Neural cell (in vitro differentiated cells): ENCODE data around the gene HSDL2. TPM values are rescaled to one million over a fixed set of nuclear protein-coding genes. Genes with fewer than 3 reads are reported as not detected.
"Not testable (repeated sequence)": the region's sequence is repeated elsewhere in the genome, so short reads cannot be mapped to it uniquely, and the experiment has no call there.

ENCODE experiments used
- H2AFZ ChIP-seq: fragments of 200-600, 300-800 bp; sonication (generic), shearing (Covaris generic); 2 replicates; pipeline ENCODE4 v1.6.0; 2014; ENCODE audit warnings: low read depth, mild to moderate bottlenecking, antibody characterized with exemption, low read length, moderate library complexity
- H3F3A ChIP-seq: fragments of 200-600 bp; shearing (Covaris generic); 2 replicates; pipeline ENCODE4 v1.6.1; 2016; ENCODE audit warnings: mild to moderate bottlenecking, moderate library complexity, mixed read lengths, antibody characterized with exemption, low read length; ENCODE audit not compliant: insufficient read depth, poor library complexity, severe bottlenecking
- H3K27ac ChIP-seq: fragments of 200-600, 300-800 bp; sonication (generic), shearing (Covaris generic); 2 replicates; pipeline ENCODE4 v1.5.1; 2014; ENCODE audit warnings: mild to moderate bottlenecking, low read length, moderate library complexity
- H3K27me3 ChIP-seq: fragments of 300-800, 200-600 bp; sonication (generic), shearing (Covaris generic); 2 replicates; pipeline ENCODE4 v1.6.0; 2014; ENCODE audit warnings: mild to moderate bottlenecking, low read depth, low read length, moderate library complexity; ENCODE audit not compliant: insufficient read depth
- H3K36me3 ChIP-seq: fragments of 300-800, 200-600 bp; sonication (generic), shearing (Covaris generic); 2 replicates; pipeline ENCODE4 v1.5.1; 2014; ENCODE audit warnings: mild to moderate bottlenecking, antibody characterized with exemption, low read length, moderate library complexity; ENCODE audit not compliant: insufficient read depth
- H3K4me2 ChIP-seq: fragments of 300-800, 200-600 bp; sonication (generic), shearing (Covaris generic); 2 replicates; pipeline ENCODE4 v1.6.0; 2014; ENCODE audit warnings: mild to moderate bottlenecking, low read length
- H3K4me3 ChIP-seq: fragments of 300-800, 200-600 bp; sonication (generic), shearing (Covaris generic); 2 replicates; pipeline ENCODE4 v1.5.1; 2014; ENCODE audit warnings: mild to moderate bottlenecking, low read length, moderate library complexity
- H3K79me2 ChIP-seq: fragments of 200-600 bp; shearing (Covaris generic); replicated peaks from 2 replicates; pipeline ENCODE4 v1.6.0; 2014; ENCODE audit warnings: mild to moderate bottlenecking, low read length, moderate library complexity; ENCODE audit not compliant: insufficient read depth
- H3K9ac ChIP-seq: fragments of 300-800, 200-600 bp; sonication (generic), shearing (Covaris generic); 2 replicates; pipeline ENCODE4 v1.6.1; 2016; ENCODE audit warnings: mild to moderate bottlenecking, low read length, mixed read lengths
- H3K9me2 ChIP-seq: fragments of 200-600 bp; shearing (Covaris generic); 2 replicates; pipeline ENCODE4 v1.6.1; 2016; ENCODE audit warnings: mild to moderate bottlenecking, low read length, mixed read lengths; ENCODE audit not compliant: insufficient read depth
- H3K9me3 ChIP-seq: fragments of 200-600, 300-800 bp; sonication (generic), shearing (Covaris generic); 2 replicates; pipeline ENCODE4 v1.6.1; 2016; ENCODE audit warnings: mild to moderate bottlenecking, mixed run types, low read length, moderate library complexity, mixed read lengths
- H4K20me1 ChIP-seq: fragments of 200-600 bp; shearing (Covaris generic); 2 replicates; pipeline ENCODE4 v1.6.1; 2016; ENCODE audit warnings: mild to moderate bottlenecking, mixed run types; ENCODE audit not compliant: insufficient read depth
- CTCF ChIP-seq: fragments of 450-650 bp; IDR thresholded peaks from 2 replicates; pipeline ENCODE4 v1.5.1; 2014; ENCODE audit warnings: antibody characterized with exemption, mild to moderate bottlenecking, moderate library complexity; ENCODE audit not compliant: poor library complexity, severe bottlenecking
- EP300 ChIP-seq: fragments of 450-650 bp; conservative IDR thresholded peaks from 2 replicates; pipeline ENCODE4 v1.6.1; 2014; ENCODE audit warnings: antibody characterized with exemption, mild to moderate bottlenecking, moderate library complexity; ENCODE audit not compliant: poor library complexity, severe bottlenecking
- EZH2 ChIP-seq: fragments of 200-600, 300-800 bp; shearing (Covaris generic), sonication (generic); IDR thresholded peaks from 2 replicates; pipeline ENCODE4 v1.6.1; 2014; ENCODE audit warnings: antibody characterized with exemption, low read length, borderline replicate concordance, mild to moderate bottlenecking; ENCODE audit not compliant: insufficient read depth, poor library complexity, severe bottlenecking
- MXI1 ChIP-seq: fragments of 450-650 bp; conservative IDR thresholded peaks from 2 replicates; pipeline ENCODE4 v1.6.1; 2014; ENCODE audit warnings: antibody characterized with exemption, mild to moderate bottlenecking; ENCODE audit not compliant: poor library complexity, severe bottlenecking
- POLR2AphosphoS5 ChIP-seq: IDR thresholded peaks from 2 replicates; pipeline ENCODE4 v1.6.1; 2012
- RAD21 ChIP-seq: fragments of 450-650 bp; conservative IDR thresholded peaks from 2 replicates; pipeline ENCODE4 v1.6.1; 2014; ENCODE audit warnings: antibody characterized with exemption, mild to moderate bottlenecking, moderate library complexity
- REST ChIP-seq: IDR thresholded peaks from 2 replicates; pipeline ENCODE4 v1.6.1; 2012; ENCODE audit warnings: borderline replicate concordance
- SMC3 ChIP-seq: fragments of 450-650 bp; conservative IDR thresholded peaks from 2 replicates; pipeline ENCODE4 v1.6.1; 2014; ENCODE audit warnings: antibody characterized with exemption, mild to moderate bottlenecking, moderate library complexity; ENCODE audit not compliant: poor library complexity
- TAF1 ChIP-seq: IDR thresholded peaks from 2 replicates; pipeline ENCODE4 v1.6.1; 2012; ENCODE audit warnings: low read depth
- polyA plus RNA-seq: library from polyadenylated mRNA; depleted of rRNA; stranded (reverse); fragments of >200 nt; gene quantifications from 2 replicates; pipeline ENCODE4 v1.2.3, GENCODE V29; 2014

HSDL2 gene
- polyA plus RNA-seq, 1 donor from 2014 or later = 9.0 TPM

GRCh38 chr9:112364761-112365160 is 15.1 kb upstream of the HSDL2 start:
- Histone ChIP-seq H3K9ac (no peak overlapping the region), H3K9me2 (no peaks in the 10 kb centered on the region), H3K4me2 (no peak overlapping the region), H4K20me1 (no peaks in the 10 kb centered on the region), H3K27me3 (no peaks in the 10 kb centered on the region), H3K9me3 (no peaks in the 10 kb centered on the region), H3K27ac (no peak overlapping the region), H2AFZ (no peak overlapping the region), H3K4me3 (no peak overlapping the region), H3K79me2 (no peaks in the 10 kb centered on the region), H3K36me3 (no peaks in the 10 kb centered on the region), H3F3A (no peaks in the 10 kb centered on the region)
- no peak for TF ChIP-seq TAF1
- TF ChIP-seq EZH2 = no peak
- TF ChIP-seq POLR2AphosphoS5 = no peak
- no peak for TF ChIP-seq CTCF
- TF ChIP-seq RAD21 = no peak
- no peak for TF ChIP-seq SMC3
- TF ChIP-seq REST = no peak
- no peak for TF ChIP-seq EP300
- no peak for TF ChIP-seq MXI1

GRCh38 chr9:112365257-112365656 is 14.7 kb upstream of the HSDL2 start:
- H3K36me3 ChIP-seq, H3K9me3 ChIP-seq, H3K27ac ChIP-seq, H3K79me2 ChIP-seq, H2AFZ ChIP-seq, H3K4me2 ChIP-seq, H3K27me3 ChIP-seq, H3K9me2 ChIP-seq, H3F3A ChIP-seq, H3K4me3 ChIP-seq, H4K20me1 ChIP-seq, H3K9ac ChIP-seq: not testable (repeated sequence)

GRCh38 chr9:112366591-112366990 is 13.3 kb upstream of the HSDL2 start:
- Histone ChIP-seq H3K9me3 (peaks cover 5% of the 10 kb centered on the region), H3F3A (no peaks in the 10 kb centered on the region), H3K27ac (no peak overlapping the region), H3K79me2 (no peaks in the 10 kb centered on the region), H3K4me3 (no peak overlapping the region), H3K36me3 (no peaks in the 10 kb centered on the region), H2AFZ (no peak overlapping the region), H3K4me2 (no peak overlapping the region), H4K20me1 (no peaks in the 10 kb centered on the region), H3K9ac (no peak overlapping the region), H3K9me2 (no peaks in the 10 kb centered on the region), H3K27me3 (no peaks in the 10 kb centered on the region)
- TF ChIP-seq RAD21 (no peak), POLR2AphosphoS5 (no peak), EZH2 (no peak), CTCF (no peak), REST (no peak), TAF1 (no peak), EP300 (no peak), MXI1 (no peak), SMC3 (no peak)
